Prostate gland (tissue), 2 donors: ENCODE data around the gene DTNB. TPM values are rescaled to one million over a fixed set of nuclear protein-coding genes. Genes with fewer than 3 reads are reported as not detected.

Experiments
- DNase-seq: peaks from one replicate; pipeline ENCODE4 v3.0.0-alpha.2; 2019; ENCODE audit warnings: low spot score
- H3K27ac ChIP-seq, 2 donors: fragments of 200-600 bp; sonication (generic); 2 replicates each; pipeline ENCODE4 v1.5.1; 2017 to 2019
- H3K27me3 ChIP-seq: fragments of 200-600 bp; sonication (generic); replicated peaks from 2 replicates; pipeline ENCODE4 v1.5.1; 2019; ENCODE audit not compliant: insufficient read depth
- H3K36me3 ChIP-seq, 2 donors: fragments of 200-600 bp; sonication (generic); 1 replicate in 1 of 2; 2 replicates in 1 of 2; pipeline versions ENCODE4 v1.5.1 to v1.8.1; 2017 to 2019
- H3K4me1 ChIP-seq: fragments of 200-600 bp; sonication (generic); replicated peaks from 2 replicates; pipeline ENCODE4 v1.5.1; 2019
- H3K4me3 ChIP-seq, 2 donors: fragments of 200-600 bp; sonication (generic); 2 replicates each; pipeline ENCODE4 v1.5.1; 2017 to 2019
- H3K9me3 ChIP-seq: fragments of 200-600 bp; sonication (generic); 2 replicates; pipeline ENCODE4 v1.5.1; 2017
- POLR2A ChIP-seq: fragments of 450-650 bp; IDR thresholded peaks from one replicate; pipeline ENCODE4 v1.6.1; 2016; ENCODE audit warnings: antibody characterized with exemption, mild to moderate bottlenecking
- POLR2AphosphoS5 ChIP-seq: sonication (generic); formaldehyde crosslinking; IDR thresholded peaks from one replicate; pipeline ENCODE4 v1.6.1; 2017; ENCODE audit warnings: antibody characterized with exemption
- WGBS: methylation state at CpG from one replicate; pipeline ENCODE4 v1.1.5; 2018; 5-methylcytosine and 5-hydroxymethylcytosine counted together
- intact Hi-C: fragments of 100-400 bp; cut with DNase I; formaldehyde crosslinking; loops from one replicate; pipeline ENCODE4 v1.14.2; 2022
- microRNA counts, 2 donors: library from miRNA; unstranded; fragments of <30 nt; microRNA quantifications; one replicate each; lab custom pipeline; 2016 to 2017
- microRNA-seq: library from miRNA; unstranded; fragments of <30 nt; microRNA quantifications from one replicate; pipeline ENCODE4, GENCODE V29; 2016
- small RNA-seq, 2 donors: library from RNA; depleted of rRNA; stranded (forward); fragments of <200 nt; gene quantifications; one replicate each; pipeline ENCODE3, GENCODE V24; 2016
- total RNA-seq, 2 donors: library from RNA; depleted of rRNA; stranded (reverse); fragments of >200 nt; gene quantifications; one replicate each; pipeline ENCODE4 v1.1.0, GENCODE V29; 2016
- TF ChIP-seq, protein P1 (sequence below), 4 experiments: fragments of 200-600 bp in 2 of 4; fragments of 450-650 bp in 2 of 4; sonication (generic) in 2 of 4; IDR thresholded peaks; 1 replicate in 3 of 4; 2 replicates in 1 of 4; pipeline ENCODE4 v1.5.1; 2016 to 2019; ENCODE audit warnings: antibody characterized with exemption in 4 of 4, mild to moderate bottlenecking in 2 of 4, moderate library complexity in 2 of 4

Gene DTNB
- total RNA-seq, 2 donors from 2014 or later: 47.0 to 61.9 TPM

DNA sequence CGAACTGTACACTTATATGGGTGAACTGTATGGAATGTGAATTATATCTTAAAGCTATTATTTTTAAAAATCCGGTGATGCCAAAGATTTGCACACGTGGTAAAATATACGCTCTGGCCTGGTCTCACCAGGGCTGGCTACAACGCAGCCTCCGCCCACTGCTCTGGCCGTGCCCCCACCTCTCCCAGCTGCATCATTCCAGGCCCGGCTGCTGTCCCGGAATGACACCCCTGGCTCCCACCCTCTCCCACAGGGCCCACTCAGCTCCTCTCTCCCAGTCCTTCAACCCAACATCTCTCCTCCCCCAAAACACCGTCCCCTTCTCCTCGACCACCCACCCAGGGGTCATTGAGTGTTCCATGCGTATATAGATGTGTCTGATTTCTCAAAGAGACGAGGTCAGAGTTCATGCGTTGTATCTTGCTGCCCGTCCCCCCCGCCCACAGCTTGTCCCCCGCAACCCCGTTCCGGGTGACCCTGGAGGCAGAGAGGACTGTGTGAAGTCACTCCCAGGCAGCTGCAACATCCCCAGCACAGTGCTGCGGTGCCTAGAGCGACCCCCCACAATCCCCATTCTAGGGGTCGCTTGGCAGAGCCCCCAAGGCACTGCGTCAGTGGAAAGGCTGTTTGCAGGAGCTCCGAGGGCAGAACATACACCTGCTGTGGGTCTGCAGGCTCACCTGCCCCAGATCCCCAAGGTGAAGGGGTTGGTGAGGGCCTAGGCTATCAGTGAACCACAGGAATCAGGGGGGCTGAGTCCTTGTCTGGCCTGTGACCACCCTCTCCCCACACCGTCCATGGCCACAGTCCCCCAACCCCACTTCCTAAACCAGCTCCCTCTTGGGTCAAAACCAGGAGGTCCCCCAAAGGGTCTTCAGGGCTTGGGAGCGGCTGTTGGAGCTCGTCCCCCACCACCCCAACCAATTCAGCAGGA, 345.0 kb downstream of the DTNB start:
- Histone ChIP-seq H3K9me3 (no peaks in the 10 kb centered on the region), H3K36me3 (peaks cover 0 to 2% of the 10 kb centered on the region in 2 donors), H3K4me3 (no peak overlapping the region), H3K4me1 (no peaks in the 10 kb centered on the region), H3K27me3 (no peaks in the 10 kb centered on the region), H3K27ac (no peak overlapping the region)
- DNase-seq: no peak
- TF ChIP-seq POLR2A (no peak), POLR2AphosphoS5 (no peak)
- TF ChIP-seq, protein P1, sequence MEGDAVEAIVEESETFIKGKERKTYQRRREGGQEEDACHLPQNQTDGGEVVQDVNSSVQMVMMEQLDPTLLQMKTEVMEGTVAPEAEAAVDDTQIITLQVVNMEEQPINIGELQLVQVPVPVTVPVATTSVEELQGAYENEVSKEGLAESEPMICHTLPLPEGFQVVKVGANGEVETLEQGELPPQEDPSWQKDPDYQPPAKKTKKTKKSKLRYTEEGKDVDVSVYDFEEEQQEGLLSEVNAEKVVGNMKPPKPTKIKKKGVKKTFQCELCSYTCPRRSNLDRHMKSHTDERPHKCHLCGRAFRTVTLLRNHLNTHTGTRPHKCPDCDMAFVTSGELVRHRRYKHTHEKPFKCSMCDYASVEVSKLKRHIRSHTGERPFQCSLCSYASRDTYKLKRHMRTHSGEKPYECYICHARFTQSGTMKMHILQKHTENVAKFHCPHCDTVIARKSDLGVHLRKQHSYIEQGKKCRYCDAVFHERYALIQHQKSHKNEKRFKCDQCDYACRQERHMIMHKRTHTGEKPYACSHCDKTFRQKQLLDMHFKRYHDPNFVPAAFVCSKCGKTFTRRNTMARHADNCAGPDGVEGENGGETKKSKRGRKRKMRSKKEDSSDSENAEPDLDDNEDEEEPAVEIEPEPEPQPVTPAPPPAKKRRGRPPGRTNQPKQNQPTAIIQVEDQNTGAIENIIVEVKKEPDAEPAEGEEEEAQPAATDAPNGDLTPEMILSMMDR (IDR thresholded peaks at IDR 0.05): no peak
- intact Hi-C loops: no loop called here
- 78% methylated on average over 27 of the region's 27 CpGs for WGBS

MicroRNAs within 50 kb of the gene (microRNA counts, 767-probe panel; counts per million panel counts)
- microRNA hsa-miR-1301 (lab: Ali Mortazavi, UCI): 0 to 431 counts per million in 2 donors

Small RNA genes within 50 kb of the gene (microRNA-seq; reads per million reads assigned to microRNA genes)
- gene MIR1301: 196 reads per million, percentile 78 among the genes with 10 or more reads in this experiment

Small RNA genes within 50 kb of the gene (small RNA-seq; reads per million reads assigned to genes)
- gene MIR1301 (2.8 to 2.9 reads per million in 2 donors), gene RF00019 (0 reads per million in 2 donors)

Other genes starting within 250 kb of the DTNB start
- 10 to 100 TPM; 15.8 to 36.1 TPM for gene ASXL2, start 204.9 kb upstream of the DTNB start, total RNA-seq